Measurements from ENCODE around the gene IKZF1.

Gene IKZF1

DNA sequence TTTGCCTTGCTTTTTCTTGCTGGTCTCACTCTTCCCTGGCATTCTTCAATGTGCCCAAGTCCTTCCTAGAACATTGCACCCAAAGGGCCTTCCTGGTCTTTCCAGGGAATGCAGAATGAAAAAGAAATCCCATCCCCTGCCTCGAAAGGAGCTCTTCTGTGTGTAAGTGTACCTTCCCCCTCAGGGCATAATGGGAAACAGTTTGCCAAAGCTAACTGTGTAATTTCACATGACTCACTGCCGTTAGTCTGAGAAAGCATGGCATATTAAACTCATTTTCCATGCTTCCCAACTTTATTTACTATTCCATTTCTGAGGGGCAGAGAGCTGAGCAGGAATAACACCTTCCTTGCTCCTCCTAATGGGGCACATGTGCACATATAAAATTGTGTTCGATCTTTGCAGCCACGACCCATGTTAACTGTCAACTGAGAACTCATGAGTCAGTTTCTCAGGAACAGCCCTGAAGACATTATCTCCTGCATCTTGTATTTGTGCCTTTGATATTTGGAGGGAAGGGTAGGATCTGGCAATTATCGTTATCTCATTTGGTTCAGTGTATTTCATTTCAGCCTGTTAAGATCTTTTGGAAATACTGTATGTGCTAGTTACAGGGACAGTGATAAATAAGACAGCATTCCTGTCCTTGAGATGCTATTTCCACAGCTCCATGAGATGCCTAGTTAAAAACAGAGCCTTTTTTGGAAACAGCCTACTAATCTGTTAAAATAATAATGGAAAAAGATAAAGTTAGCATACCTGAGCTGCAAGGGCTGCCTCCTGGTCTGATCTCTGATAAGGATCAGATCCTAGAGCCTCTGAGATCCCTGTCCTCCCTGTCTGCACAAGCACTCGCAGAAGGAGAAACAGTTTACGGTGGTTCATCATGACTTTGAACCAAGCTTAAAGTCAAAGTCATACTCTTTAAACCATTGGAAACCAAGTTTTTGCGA is 42.3 kb downstream of the IKZF1 start:
- no peak for DNase-seq (ENCODE audit: extremely low read depth, low read depth)

DNA sequence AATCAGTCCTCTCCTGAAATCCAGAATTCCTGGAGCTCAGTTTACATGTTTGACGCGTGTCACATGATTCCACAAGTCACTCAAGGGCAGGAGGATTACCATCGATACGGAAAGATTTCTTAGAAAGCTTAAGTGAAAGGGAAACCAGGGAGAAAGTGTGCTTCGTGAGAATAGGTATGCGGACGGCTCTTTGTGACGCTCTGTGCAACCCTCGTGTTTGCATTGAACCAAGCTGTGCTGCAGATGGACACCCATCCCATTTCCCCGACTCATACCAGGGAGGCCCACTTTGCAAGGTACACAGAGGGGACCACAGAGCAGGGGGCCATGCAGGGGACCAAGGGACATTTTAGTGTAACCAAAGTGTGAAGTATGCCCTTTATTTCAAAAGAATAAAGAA is 43.2 kb downstream of the IKZF1 start:
- no peak for DNase-seq (ENCODE audit: extremely low read depth, low read depth)
- no peak overlapping the region for H3K4me3 ChIP-seq (replicated peaks; ENCODE audit: low read depth, low read length)
- TF ChIP-seq, protein P1, sequence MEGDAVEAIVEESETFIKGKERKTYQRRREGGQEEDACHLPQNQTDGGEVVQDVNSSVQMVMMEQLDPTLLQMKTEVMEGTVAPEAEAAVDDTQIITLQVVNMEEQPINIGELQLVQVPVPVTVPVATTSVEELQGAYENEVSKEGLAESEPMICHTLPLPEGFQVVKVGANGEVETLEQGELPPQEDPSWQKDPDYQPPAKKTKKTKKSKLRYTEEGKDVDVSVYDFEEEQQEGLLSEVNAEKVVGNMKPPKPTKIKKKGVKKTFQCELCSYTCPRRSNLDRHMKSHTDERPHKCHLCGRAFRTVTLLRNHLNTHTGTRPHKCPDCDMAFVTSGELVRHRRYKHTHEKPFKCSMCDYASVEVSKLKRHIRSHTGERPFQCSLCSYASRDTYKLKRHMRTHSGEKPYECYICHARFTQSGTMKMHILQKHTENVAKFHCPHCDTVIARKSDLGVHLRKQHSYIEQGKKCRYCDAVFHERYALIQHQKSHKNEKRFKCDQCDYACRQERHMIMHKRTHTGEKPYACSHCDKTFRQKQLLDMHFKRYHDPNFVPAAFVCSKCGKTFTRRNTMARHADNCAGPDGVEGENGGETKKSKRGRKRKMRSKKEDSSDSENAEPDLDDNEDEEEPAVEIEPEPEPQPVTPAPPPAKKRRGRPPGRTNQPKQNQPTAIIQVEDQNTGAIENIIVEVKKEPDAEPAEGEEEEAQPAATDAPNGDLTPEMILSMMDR (IDR thresholded peaks at IDR 0.05; ENCODE audit: low read depth, low read length, missing control alignments) = no peak

More for the DNA sequence above, 42.3 kb downstream of the IKZF1 start:
- TF ChIP-seq, protein P1 (IDR thresholded peaks at IDR 0.05; ENCODE audit: low read depth, low read length, missing control alignments) = no peak
- H3K4me3 ChIP-seq (replicated peaks; ENCODE audit: low read depth, low read length) = no peak overlapping the region

DNA sequence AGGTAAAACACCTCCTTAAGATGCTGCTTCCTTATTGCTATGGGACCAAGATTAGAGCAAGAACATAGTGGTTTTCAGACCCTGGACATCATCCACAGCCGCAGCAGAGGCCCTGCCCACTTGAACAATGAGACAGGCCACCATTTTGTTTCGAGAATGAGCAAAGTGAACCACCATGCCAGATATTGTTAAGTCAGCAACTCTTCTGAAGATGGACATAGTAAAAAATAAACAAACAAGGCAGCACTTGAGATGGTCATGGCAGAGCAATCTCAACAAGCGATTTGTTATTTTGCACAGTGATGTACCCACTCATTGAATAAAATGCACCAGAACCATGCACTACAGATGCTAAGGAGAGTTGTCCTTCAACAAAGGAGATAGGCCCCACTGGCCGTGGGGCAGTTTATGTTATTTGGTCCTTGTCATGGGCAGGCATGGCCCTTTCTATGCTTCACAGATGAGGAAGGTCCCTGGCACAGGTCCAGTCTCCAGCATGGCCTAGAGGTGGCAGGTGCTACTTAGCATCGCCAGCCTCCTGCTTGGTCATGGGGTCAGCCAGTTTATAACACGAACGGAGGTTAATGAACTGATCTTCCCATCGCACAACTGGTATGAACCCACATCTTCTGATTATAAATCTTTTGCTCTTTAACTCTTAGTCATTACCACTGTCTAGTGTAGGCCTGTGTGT is 44.1 kb downstream of the IKZF1 start:
- TF ChIP-seq, protein P1 (IDR thresholded peaks at IDR 0.05; ENCODE audit: low read depth, low read length, missing control alignments) = no peak
- DNase-seq (ENCODE audit: extremely low read depth, low read depth) = no peak
- H3K4me3 ChIP-seq (replicated peaks; ENCODE audit: low read depth, low read length) = no peak overlapping the region

DNA sequence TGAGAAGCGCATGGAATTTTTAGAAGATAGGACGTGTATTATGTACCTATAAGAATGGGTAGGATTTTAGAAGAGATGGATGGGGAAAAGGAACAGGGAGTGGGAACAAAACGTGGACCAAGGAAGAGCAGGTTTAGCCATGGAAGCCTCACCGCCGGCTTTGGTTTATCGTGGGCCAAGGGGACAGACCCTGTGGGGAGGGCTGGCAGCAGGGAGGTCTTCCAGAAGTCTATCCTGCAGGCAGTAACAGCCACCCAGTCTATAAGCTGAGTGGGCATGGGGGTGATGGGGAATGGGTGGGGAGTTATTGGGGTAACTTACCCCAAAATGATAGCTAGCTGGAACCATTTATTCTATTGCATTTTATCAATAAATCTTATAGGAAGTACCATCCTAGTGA is 44.9 kb downstream of the IKZF1 start:
- H3K4me3 ChIP-seq (replicated peaks; ENCODE audit: low read depth, low read length) = no peak overlapping the region
- DNase-seq (ENCODE audit: extremely low read depth, low read depth) = no peak
- TF ChIP-seq, protein P1 (IDR thresholded peaks at IDR 0.05; ENCODE audit: low read depth, low read length, missing control alignments) = no peak

DNA sequence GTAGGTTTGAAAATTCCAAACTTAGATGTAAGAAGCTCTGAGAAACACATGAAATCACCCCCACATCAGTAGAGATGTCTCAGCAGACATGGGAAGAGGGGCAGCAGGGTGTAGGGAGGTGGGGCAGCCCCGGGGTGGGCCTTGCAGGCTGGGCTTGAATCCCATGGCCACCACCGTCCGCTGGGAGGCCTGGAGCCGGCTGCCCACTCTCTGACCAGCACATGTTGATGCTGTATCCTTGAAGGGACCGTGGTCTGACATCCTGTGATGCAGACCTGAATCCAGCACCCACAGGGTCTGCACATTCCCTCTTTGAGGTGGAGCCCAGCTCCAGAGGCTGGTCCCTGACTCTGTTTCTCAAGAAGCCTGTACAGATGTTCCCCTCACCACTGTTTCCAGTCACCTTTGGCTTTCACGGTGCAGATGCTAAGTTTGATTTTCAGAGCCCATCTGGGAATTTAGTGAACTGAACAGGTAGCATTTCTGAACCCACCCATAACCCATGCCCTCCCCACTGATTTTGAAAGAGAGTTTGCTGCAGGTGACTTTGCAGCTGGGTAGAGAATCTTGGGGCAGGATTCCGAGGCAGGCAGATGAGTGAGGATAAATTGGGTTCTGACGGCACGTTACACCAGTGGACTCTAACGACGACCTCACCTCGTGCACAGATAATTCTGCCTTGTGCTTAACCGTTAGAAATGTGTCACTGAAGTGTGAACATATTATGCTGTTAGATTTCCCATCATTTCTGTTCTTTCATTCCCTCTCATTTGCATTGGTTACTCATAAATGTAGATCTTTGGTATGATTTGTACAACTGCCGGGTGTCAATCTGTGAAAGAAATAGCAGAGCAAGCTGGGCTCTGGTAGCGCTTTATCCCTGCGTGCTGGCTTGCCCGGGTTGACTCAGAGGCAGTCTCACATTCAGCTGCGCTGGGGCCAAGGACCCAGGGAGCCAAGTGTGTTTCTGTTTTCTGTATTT is 45.7 kb downstream of the IKZF1 start:
- TF ChIP-seq, protein P1 (IDR thresholded peaks at IDR 0.05; ENCODE audit: low read depth, low read length, missing control alignments) = no peak
- DNase-seq (ENCODE audit: extremely low read depth, low read depth) = no peak
- H3K4me3 ChIP-seq (replicated peaks; ENCODE audit: low read depth, low read length) = no peak overlapping the region

DNA sequence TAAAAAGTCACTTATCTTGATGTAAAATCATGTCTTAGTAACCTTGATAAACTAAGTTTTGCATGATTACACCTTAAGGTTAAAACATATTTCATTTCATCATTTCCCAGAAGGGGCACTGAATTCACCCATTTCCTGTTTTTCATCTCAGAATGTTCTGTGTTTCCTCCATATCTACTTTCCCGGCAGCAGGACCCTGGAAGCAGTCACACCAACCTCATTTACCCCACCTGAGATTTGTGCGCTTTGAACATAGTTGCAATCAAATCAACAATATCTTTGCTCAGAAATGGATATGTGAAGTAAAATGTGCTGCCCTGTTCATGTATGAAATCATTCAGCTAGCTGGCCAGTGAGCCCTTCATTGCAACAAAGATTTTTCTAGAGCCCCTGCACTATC is 46.8 kb downstream of the IKZF1 start:
- TF ChIP-seq, protein P1 (IDR thresholded peaks at IDR 0.05; ENCODE audit: low read depth, low read length, missing control alignments) = no peak
- no peak overlapping the region for H3K4me3 ChIP-seq (replicated peaks; ENCODE audit: low read depth, low read length)
- no peak for DNase-seq (ENCODE audit: extremely low read depth, low read depth)
